ENCODE results near the gene SEPHS1. TPM values are rescaled to one million over a fixed set of nuclear protein-coding genes. Genes with fewer than 3 reads are reported as not detected.

The SEPHS1 gene, protein sequence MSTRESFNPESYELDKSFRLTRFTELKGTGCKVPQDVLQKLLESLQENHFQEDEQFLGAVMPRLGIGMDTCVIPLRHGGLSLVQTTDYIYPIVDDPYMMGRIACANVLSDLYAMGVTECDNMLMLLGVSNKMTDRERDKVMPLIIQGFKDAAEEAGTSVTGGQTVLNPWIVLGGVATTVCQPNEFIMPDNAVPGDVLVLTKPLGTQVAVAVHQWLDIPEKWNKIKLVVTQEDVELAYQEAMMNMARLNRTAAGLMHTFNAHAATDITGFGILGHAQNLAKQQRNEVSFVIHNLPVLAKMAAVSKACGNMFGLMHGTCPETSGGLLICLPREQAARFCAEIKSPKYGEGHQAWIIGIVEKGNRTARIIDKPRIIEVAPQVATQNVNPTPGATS
- total RNA-seq (2022; extraction: Qiagen RNA extraction; ENCODE audit: low read depth) = 57.0 to 70.5 TPM (median 66.0 TPM) in 5 replicates

DNA sequence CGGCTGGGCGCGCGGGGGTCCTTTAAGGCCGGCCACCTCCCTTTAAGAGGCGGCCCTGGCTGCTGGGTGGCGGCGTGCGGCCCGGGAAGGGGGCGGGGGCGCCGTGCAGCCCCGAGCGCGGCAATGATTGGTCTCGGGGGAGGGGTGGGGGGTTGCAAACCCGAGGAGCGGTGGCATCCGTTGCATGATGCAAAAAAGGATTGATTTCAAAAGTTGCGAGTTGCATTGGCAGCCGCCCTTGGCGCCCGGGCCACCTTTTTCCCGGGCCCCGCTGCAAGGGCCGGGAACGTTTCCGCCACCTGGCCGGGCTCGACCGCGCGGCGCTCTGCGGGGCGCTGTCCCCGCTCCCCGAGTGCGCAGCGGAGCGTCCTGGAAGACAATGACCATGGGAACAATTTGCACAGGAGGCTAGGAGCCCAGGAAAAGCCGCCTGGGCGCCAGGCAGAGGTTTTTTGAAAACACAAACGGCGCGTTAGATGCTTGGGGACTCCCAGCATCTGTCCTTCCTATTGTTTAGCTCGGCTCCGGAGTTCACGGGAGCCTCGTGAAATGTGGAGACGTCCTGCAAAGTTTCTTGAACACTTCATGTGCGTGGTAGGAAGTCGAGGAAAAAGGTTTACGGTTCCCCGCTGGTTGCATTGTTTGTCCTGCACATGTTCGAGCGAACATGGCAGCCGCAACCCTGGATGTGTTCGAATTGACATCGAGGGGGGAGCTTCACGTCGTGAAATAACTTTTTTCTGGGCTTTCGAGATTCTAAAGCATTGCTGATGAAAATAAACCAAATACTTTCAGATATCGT lies at the start of gene SEPHS1:
SEPHS1 (minus strand) TSS at position 78 of the 802 bp plus-strand sequence. CDS start 3,343 bp downstream, outside the sequence.

DNA sequence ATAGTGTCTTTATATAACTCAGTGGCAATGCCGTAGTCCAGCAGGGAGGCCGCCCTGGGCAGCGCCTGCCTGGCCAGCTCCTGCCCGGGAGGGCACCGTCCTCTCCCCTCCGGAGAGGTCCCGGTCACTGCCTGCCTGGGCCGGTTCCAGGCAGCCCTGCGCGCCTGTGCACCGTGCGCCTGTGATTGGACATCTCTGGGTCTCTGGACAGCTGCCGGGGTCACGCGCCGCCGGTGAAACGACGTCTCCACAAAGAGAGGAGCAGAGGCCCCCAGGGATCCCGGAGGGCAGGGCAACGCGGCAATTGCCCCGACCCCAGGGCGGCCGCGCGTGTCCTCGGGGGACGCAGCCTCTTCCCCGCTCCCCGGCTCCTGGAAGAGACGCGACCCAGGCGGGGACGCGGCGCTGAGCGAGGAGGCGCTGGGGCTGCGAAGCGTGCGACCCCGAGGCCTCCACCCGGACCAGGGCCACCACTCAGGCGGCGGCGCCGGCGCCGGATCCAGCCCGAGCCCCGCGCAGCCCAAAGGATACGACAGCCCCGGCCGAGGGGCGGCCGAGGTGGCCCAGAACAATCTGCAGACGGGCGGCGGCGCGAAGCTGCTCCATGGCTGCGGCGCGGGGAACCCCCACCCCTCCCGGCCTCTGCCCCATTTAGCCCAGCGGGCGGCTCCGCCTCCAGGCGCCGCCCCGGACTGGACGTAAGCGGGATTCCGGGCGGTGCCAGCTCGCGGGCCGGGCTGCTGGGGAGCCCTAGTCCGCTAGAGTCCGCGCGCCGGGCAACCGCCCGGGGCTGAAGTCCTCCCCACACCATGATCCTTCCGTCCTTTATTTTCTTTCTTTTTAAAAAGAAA lies 48.4 kb downstream of the SEPHS1 start, which contains the start of gene PHYH:
PHYH (minus strand) TSS at position 628 of the 851 bp plus-strand sequence; CDS start at position 606, 22 bp downstream.

Other genes starting within 250 kb of the SEPHS1 start
- 46.9 to 53.3 TPM (median 51.3 TPM) in 5 replicates for gene OPTN, start 248.1 kb downstream of the SEPHS1 start, total RNA-seq (2022; extraction: Qiagen RNA extraction; ENCODE audit: low read depth)
- gene MCM10, start 186.7 kb downstream of the SEPHS1 start, total RNA-seq (2022; extraction: Qiagen RNA extraction; ENCODE audit: low read depth) = 19.7 to 24.0 TPM (median 21.3 TPM) in 5 replicates
- not detected in 5 replicates for gene UCMA, start 113.9 kb downstream of the SEPHS1 start, total RNA-seq (2022; extraction: Qiagen RNA extraction; ENCODE audit: low read depth)
- 30.4 to 33.4 TPM (median 31.6 TPM) in 5 replicates for gene PHYH, start 48.2 kb downstream of the SEPHS1 start, total RNA-seq (2022; extraction: Qiagen RNA extraction; ENCODE audit: low read depth)
- gene BEND7, start 180.7 kb upstream of the SEPHS1 start, total RNA-seq (2022; extraction: Qiagen RNA extraction; ENCODE audit: low read depth) = 8.1 to 11.0 TPM (median 9.3 TPM) in 5 replicates
- 18.8 to 24.8 TPM (median 20.2 TPM) in 5 replicates for gene PRPF18, start 238.7 kb upstream of the SEPHS1 start, total RNA-seq (2022; extraction: Qiagen RNA extraction; ENCODE audit: low read depth)